SK-N-SH treated with all-trans-retinoic acid at 6 μM for 48 hours (cell line): ENCODE results near the gene THRB.

Experiments
- ATAC-seq: fragments of 200-7000 bp; cut with Tn5 transposase; 3 replicates; pipeline ENCODE4 v1.9.1; 2020; ENCODE audit warnings: mild to moderate bottlenecking, moderate library complexity
- ARNTL ChIP-seq: fragments of 450-650 bp; formaldehyde crosslinking; IDR thresholded peaks from 2 replicates; pipeline ENCODE4 v1.5.0; 2020; ENCODE audit warnings: low read depth, mild to moderate bottlenecking, moderate library complexity, borderline replicate concordance
- BACH2 ChIP-seq: fragments of 250-450 bp; sonication (Bioruptor Pico); IDR thresholded peaks from 2 replicates; pipeline ENCODE4 v1.9.0; 2021; ENCODE audit warnings: mild to moderate bottlenecking, borderline replicate concordance
- CSDC2 ChIP-seq: fragments of 250-450 bp; sonication (Bioruptor Pico); IDR thresholded peaks from 2 replicates; pipeline ENCODE4 v1.5.0; 2020; ENCODE audit warnings: mild to moderate bottlenecking, moderate library complexity
- CSRNP3 ChIP-seq: fragments of 250-450 bp; sonication (Bioruptor Pico); IDR thresholded peaks from 2 replicates; pipeline ENCODE4 v1.5.1; 2021; ENCODE audit warnings: mild to moderate bottlenecking, moderate library complexity
- GLIS3 ChIP-seq: fragments of 250-450 bp; sonication (Bioruptor Pico); IDR thresholded peaks from 2 replicates; pipeline ENCODE4 v1.5.0; 2020; ENCODE audit warnings: mild to moderate bottlenecking, moderate library complexity
- ISL1 ChIP-seq: fragments of 250-450 bp; sonication (Bioruptor Pico); IDR thresholded peaks from 2 replicates; pipeline ENCODE4 v2.1.2; 2022; ENCODE audit warnings: mild to moderate bottlenecking, moderate library complexity
- OSR1 ChIP-seq: fragments of 250-450 bp; sonication (Bioruptor Pico); IDR thresholded peaks from 2 replicates; pipeline ENCODE4 v1.8.0; 2022; ENCODE audit warnings: moderate library complexity, mild to moderate bottlenecking, inconsistent platforms
- POU6F1 ChIP-seq: fragments of 250-450 bp; sonication (Bioruptor Pico); IDR thresholded peaks from 2 replicates; pipeline ENCODE4 v1.8.0; 2021; ENCODE audit warnings: low read depth, mild to moderate bottlenecking, moderate library complexity, borderline replicate concordance
- PPARA ChIP-seq: fragments of 250-450 bp; sonication (Bioruptor Pico); IDR thresholded peaks from 2 replicates; pipeline ENCODE4 v1.5.0; 2020; ENCODE audit warnings: mild to moderate bottlenecking, borderline replicate concordance
- RARB ChIP-seq: fragments of 250-450 bp; sonication (Bioruptor Pico); IDR thresholded peaks from 2 replicates; pipeline ENCODE4 v1.8.0; 2021; ENCODE audit warnings: mild to moderate bottlenecking, moderate library complexity
- SNAI2 ChIP-seq: fragments of 250-450 bp; sonication (Bioruptor Pico); IDR thresholded peaks from 2 replicates; pipeline ENCODE4 v1.5.0; 2020; ENCODE audit warnings: mild to moderate bottlenecking, moderate library complexity
- TCF4 ChIP-seq: fragments of 250-450 bp; sonication (Bioruptor Pico); IDR thresholded peaks from 2 replicates; pipeline ENCODE4 v1.8.0; 2021; ENCODE audit warnings: mild to moderate bottlenecking, moderate library complexity, borderline replicate concordance
- TOX ChIP-seq: fragments of 250-450 bp; sonication (Bioruptor Pico); IDR thresholded peaks from 2 replicates; pipeline ENCODE4 v1.8.0; 2021; ENCODE audit warnings: mild to moderate bottlenecking, moderate library complexity, borderline replicate concordance
- ZC3H10 ChIP-seq: fragments of 250-450 bp; sonication (Bioruptor Pico); IDR thresholded peaks from 2 replicates; pipeline ENCODE4 v1.5.1; 2021; ENCODE audit warnings: mild to moderate bottlenecking, moderate library complexity
- ZFP30 ChIP-seq: fragments of 450-650 bp; formaldehyde crosslinking; IDR thresholded peaks from 2 replicates; pipeline ENCODE4 v1.5.0; 2022; ENCODE audit warnings: mild to moderate bottlenecking, moderate library complexity
- ZNF565 ChIP-seq: fragments of 450-650 bp; formaldehyde crosslinking; conservative IDR thresholded peaks from 2 replicates; pipeline ENCODE4 v1.5.0; 2020; ENCODE audit warnings: low read depth, mild to moderate bottlenecking, moderate library complexity
- ZNF70 ChIP-seq: fragments of 450-650 bp; formaldehyde crosslinking; IDR thresholded peaks from 2 replicates; pipeline ENCODE4 v1.5.0; 2020; ENCODE audit warnings: mild to moderate bottlenecking, moderate library complexity
- ZNF8 ChIP-seq: fragments of 450-650 bp; formaldehyde crosslinking; IDR thresholded peaks from 2 replicates; pipeline ENCODE4 v1.5.0; 2020; ENCODE audit warnings: mild to moderate bottlenecking, moderate library complexity
- TF ChIP-seq, protein P1 (sequence below): fragments of 250-450 bp; sonication (Bioruptor Pico); IDR thresholded peaks from 2 replicates; pipeline ENCODE4 v1.5.0; 2020; ENCODE audit warnings: mild to moderate bottlenecking, moderate library complexity
- TF ChIP-seq, protein P2 (sequence below): fragments of 250-450 bp; sonication (Bioruptor Pico); IDR thresholded peaks from 2 replicates; pipeline ENCODE4 v1.8.0; 2020; ENCODE audit warnings: mild to moderate bottlenecking, moderate library complexity, borderline replicate concordance

Gene THRB

DNA sequence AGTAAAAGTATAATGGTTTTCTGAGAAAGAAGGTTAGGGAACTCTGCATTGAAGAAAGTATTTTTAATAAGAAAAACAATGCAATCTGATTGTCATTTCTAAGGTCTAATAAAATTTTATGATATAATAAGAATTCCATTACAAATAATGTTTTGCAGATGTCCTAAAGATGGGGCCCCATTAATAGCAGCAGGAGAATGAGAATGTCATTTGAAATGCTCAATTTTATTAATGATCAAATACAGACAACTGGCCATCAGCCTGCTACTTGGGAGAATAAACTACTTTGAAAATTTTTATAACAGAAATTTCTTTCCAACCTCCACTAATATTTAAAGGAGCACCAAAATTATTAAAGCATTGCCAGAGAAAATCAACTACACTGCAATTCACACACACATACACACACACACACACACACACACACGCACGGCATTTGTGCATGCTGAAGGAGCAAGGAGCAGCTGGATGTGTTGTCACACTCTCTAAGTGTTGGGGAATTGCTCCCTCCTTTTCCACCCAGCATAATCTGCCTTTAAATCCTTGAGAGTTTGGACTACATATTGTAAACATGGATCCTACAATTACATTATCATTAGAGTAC, 109.5 kb downstream of the THRB start (continued):
- TF ChIP-seq TOX, result no peak
- TF ChIP-seq GLIS3 (CRISPR knock-in tag), result no peak

DNA sequence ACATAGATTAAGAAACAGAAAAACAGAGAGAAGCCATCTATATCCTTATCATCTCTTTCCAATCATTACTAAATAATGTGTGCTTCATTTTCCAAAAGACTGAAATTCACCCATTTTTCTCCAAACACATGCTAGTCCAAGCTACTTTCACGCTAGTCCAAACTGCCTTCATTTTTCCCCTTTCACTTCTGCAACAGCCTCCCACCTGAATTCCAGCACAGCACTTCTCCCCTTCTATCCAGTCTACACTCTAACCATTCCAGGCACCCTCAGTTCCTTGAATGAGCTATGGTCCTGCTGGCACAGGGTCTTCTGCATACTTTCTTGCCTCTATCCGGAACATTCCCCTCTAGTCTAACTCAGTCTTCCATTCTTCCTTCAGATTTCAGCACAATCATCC, 112.0 kb downstream of the THRB start:
- ATAC-seq, result no peak
- TF ChIP-seq OSR1 (CRISPR knock-in tag) (no peak), ISL1 (CRISPR knock-in tag) (no peak), POU6F1 (CRISPR knock-in tag) (no peak), ZNF8 (CRISPR knock-in tag) (no peak), GLIS3 (CRISPR knock-in tag) (no peak), CSDC2 (CRISPR knock-in tag) (no peak), ARNTL (CRISPR knock-in tag) (no peak), BACH2 (CRISPR knock-in tag) (no peak), PPARA (CRISPR knock-in tag) (no peak)

DNA sequence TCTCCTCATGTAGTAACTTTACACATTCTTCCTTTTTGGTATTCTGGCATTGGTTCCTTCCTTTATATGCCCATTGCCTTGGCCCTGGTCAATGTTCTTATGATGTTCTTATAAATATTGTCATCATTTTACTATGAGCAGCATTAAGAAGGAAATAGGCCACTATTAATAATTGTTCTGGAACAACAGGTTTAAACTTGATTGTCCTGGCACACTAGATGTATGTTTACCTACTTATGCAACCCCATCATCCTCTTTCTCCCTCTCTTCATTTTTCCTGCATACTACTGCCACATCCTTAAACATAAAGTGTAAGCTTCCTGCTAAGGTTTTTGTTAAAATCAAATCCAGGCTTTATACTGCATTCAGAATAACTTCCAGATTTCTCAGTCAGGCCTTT, 114.7 kb downstream of the THRB start:
- TF ChIP-seq ZNF565 (CRISPR knock-in tag) (no peak), GLIS3 (CRISPR knock-in tag) (no peak), POU6F1 (CRISPR knock-in tag) (no peak), ZFP30 (CRISPR knock-in tag) (no peak), ARNTL (CRISPR knock-in tag) (no peak), TOX (no peak), RARB (CRISPR knock-in tag) (no peak), CSRNP3 (no peak), ZC3H10 (CRISPR knock-in tag) (no peak), CSDC2 (CRISPR knock-in tag) (no peak), OSR1 (CRISPR knock-in tag) (no peak), SNAI2 (no peak), ZNF70 (CRISPR knock-in tag) (no peak), TCF4 (CRISPR knock-in tag) (no peak)
- TF ChIP-seq, protein P1, sequence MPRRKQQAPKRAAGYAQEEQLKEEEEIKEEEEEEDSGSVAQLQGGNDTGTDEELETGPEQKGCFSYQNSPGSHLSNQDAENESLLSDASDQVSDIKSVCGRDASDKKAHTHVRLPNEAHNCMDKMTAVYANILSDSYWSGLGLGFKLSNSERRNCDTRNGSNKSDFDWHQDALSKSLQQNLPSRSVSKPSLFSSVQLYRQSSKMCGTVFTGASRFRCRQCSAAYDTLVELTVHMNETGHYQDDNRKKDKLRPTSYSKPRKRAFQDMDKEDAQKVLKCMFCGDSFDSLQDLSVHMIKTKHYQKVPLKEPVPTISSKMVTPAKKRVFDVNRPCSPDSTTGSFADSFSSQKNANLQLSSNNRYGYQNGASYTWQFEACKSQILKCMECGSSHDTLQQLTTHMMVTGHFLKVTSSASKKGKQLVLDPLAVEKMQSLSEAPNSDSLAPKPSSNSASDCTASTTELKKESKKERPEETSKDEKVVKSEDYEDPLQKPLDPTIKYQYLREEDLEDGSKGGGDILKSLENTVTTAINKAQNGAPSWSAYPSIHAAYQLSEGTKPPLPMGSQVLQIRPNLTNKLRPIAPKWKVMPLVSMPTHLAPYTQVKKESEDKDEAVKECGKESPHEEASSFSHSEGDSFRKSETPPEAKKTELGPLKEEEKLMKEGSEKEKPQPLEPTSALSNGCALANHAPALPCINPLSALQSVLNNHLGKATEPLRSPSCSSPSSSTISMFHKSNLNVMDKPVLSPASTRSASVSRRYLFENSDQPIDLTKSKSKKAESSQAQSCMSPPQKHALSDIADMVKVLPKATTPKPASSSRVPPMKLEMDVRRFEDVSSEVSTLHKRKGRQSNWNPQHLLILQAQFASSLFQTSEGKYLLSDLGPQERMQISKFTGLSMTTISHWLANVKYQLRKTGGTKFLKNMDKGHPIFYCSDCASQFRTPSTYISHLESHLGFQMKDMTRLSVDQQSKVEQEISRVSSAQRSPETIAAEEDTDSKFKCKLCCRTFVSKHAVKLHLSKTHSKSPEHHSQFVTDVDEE (CRISPR knock-in tag), result no peak
- TF ChIP-seq, protein P2, sequence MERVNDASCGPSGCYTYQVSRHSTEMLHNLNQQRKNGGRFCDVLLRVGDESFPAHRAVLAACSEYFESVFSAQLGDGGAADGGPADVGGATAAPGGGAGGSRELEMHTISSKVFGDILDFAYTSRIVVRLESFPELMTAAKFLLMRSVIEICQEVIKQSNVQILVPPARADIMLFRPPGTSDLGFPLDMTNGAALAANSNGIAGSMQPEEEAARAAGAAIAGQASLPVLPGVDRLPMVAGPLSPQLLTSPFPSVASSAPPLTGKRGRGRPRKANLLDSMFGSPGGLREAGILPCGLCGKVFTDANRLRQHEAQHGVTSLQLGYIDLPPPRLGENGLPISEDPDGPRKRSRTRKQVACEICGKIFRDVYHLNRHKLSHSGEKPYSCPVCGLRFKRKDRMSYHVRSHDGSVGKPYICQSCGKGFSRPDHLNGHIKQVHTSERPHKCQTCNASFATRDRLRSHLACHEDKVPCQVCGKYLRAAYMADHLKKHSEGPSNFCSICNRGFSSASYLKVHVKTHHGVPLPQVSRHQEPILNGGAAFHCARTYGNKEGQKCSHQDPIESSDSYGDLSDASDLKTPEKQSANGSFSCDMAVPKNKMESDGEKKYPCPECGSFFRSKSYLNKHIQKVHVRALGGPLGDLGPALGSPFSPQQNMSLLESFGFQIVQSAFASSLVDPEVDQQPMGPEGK (CRISPR knock-in tag), result no peak
- ATAC-seq, result no peak
